Uterus (tissue), 2 donors: ENCODE data around the gene FBLN2.

Experiments used
- CTCF ChIP-seq, 4 experiments: fragments of 200-600 bp in 2 of 4; fragments of 450-650 bp in 2 of 4; sonication (generic) in 2 of 4; IDR thresholded peaks; one replicate each; pipeline ENCODE4 v1.5.1; 2016 to 2019; ENCODE audit warnings: antibody characterized with exemption in 4 of 4, mild to moderate bottlenecking in 2 of 4, moderate library complexity in 1 of 4
- POLR2A ChIP-seq, 2 donors: fragments of 450-650 bp; IDR thresholded peaks; one replicate each; pipeline ENCODE4 v1.6.1; 2016; ENCODE audit warnings: antibody characterized with exemption in 2 of 2, mild to moderate bottlenecking in 1 of 2, moderate library complexity in 1 of 2

- TF ChIP-seq CTCF (IDR thresholded peaks at IDR 0.05), result no peak
- no peak for TF ChIP-seq POLR2A (IDR thresholded peaks at IDR 0.05)
These were observed 77.5 kb downstream of the FBLN2 start for GRCh38 chr3:13626396-13626795.
